ENCODE measurements around the gene GULP1.

- TF ChIP-seq CTCF (IDR thresholded peaks at IDR 0.05) (no peak), POLR2A (IDR thresholded peaks at IDR 0.05) (no peak), EP300 (IDR thresholded peaks at IDR 0.05; ENCODE audit: low read depth) (no peak)
Observed at GRCh38 chr2:188318161-188318749, 26.6 kb downstream of the GULP1 start.
